Fibroblast of mammary gland (primary cell): ENCODE results near the gene DMBT1.

Source experiments
- DNase-seq: peaks from one replicate; pipeline ENCODE4 v3.0.0-alpha.2; 2010; ENCODE audit warnings: low read depth
- H3K4me3 ChIP-seq: 2 replicates; pipeline ENCODE4 v1.5.1; 2011; ENCODE audit warnings: low read depth, mild to moderate bottlenecking, low read length, moderate library complexity; ENCODE audit not compliant: control insufficient read depth
- TF ChIP-seq, protein P1 (sequence below): conservative IDR thresholded peaks from 2 replicates; pipeline ENCODE4 v1.5.1; 2011; ENCODE audit warnings: low read depth, low read length, inconsistent platforms; ENCODE audit not compliant: control insufficient read depth, insufficient read depth

DMBT1 gene

DNA sequence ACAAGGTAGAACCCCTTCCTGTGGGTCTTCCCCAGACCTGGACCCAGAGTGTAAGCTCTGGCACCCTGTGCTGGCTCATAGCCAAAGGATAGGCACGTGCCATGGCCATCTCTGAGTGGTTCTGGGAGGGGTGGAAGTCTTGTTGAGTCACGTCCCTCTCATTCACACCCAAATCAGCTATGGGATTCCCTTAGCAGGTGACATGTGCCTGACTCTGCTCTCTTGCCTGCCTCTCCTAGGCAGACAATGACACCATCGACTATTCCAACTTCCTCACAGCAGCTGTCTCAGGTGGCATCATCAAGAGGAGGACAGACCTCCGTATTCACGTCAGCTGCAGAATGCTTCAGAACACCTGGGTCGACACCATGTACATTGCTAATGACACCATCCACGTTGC is 79.2 kb downstream of the DMBT1 start:
- no peak overlapping the region for H3K4me3 ChIP-seq
- TF ChIP-seq, protein P1, sequence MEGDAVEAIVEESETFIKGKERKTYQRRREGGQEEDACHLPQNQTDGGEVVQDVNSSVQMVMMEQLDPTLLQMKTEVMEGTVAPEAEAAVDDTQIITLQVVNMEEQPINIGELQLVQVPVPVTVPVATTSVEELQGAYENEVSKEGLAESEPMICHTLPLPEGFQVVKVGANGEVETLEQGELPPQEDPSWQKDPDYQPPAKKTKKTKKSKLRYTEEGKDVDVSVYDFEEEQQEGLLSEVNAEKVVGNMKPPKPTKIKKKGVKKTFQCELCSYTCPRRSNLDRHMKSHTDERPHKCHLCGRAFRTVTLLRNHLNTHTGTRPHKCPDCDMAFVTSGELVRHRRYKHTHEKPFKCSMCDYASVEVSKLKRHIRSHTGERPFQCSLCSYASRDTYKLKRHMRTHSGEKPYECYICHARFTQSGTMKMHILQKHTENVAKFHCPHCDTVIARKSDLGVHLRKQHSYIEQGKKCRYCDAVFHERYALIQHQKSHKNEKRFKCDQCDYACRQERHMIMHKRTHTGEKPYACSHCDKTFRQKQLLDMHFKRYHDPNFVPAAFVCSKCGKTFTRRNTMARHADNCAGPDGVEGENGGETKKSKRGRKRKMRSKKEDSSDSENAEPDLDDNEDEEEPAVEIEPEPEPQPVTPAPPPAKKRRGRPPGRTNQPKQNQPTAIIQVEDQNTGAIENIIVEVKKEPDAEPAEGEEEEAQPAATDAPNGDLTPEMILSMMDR, result no peak
- DNase-seq, result no peak

DNA sequence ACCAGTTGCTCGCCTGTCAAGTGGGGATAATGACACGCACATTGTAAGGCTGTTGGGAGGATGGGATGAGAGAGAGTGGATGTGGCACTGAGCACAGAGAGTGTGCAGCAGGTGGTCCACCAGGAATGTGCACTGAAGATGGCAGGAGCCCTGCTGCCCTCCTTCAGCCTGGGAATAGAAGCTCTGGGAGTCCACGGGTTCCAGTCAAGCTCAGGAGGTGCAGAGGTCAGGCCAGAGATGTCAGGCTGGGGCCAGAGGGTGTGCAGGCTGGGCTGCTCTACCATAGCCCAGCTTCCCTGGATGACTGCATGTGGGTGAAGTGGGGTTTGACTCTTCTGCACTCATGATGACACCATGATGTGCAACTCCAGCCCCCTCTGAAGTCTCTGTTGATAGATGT is 80.4 kb downstream of the DMBT1 start:
- DNase-seq, result no peak
- TF ChIP-seq, protein P1, result no peak
- H3K4me3 ChIP-seq, result no peak overlapping the region

DNA sequence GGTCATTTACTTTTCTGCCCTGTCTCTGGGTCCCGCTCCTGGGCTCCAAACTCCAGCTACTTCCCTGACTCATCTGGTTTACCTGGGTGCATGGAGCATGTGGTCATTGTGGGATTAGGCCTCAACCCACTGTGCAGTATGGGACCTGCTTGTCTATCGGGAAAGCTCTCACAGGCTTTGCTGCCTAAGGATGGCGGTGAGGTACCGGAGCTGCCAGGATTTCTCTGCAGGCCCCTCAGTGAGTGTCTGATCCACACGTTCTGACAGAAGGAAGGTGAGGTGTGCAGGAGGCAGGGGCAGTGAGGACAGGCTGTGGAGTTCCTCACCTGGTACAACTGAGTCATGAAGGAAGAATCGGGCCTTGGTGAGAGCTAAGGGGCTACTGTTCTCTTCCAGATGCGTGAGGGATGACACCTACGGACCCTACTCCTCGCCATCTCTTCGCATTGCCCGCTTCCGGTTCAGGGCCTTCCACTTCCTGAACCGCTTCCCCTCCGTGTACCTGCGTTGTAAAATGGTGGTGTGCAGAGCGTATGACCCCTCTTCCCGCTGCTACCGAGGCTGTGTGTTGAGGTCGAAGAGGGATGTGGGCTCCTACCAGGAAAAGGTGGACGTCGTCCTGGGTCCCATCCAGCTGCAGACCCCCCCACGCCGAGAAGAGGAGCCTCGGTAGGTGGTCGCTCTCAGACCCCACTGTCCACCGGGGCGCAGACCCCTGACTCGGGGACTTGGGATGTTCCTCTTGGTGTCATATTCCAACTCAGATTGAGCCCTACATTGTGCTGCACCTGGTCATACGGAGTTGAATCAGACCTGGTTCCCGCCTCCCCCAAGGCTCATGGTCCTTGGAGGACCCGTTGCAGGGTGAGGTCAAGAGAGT is 82.4 kb downstream of the DMBT1 start:
- H3K4me3 ChIP-seq, result no peak overlapping the region
- no peak for DNase-seq
- TF ChIP-seq, protein P1, result no peak

DNA sequence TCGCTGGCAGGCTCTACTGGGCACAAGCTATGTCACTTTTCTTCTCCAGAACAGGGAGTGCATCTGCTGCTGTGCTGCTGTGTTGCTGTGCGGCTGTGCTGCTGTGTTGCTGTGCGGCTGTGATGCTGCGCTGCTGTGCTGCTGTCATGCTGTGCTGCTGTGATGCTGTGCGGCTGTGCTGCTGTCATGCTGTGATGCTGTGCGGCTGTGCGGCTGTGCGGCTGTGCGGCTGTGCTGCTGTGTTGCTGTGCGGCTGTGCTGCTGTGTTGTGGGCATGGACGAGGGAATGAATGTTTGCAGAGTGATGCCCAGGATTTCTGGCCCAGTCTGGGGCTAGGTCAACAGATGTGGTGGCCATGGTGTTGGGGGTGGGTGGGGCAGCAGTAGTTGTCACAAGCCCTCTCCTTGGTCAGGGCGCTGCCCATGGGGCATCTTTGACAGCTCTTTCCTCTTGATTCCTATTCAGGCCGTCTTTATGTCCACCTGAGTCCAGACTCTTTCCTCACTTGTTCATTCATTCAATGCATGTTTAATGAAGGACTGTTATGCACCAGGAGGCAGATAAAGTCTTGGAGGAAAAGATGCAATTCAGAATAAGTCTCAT is 83.5 kb downstream of the DMBT1 start:
- no peak overlapping the region for H3K4me3 ChIP-seq
- TF ChIP-seq, protein P1, result no peak
- no peak for DNase-seq

DNA sequence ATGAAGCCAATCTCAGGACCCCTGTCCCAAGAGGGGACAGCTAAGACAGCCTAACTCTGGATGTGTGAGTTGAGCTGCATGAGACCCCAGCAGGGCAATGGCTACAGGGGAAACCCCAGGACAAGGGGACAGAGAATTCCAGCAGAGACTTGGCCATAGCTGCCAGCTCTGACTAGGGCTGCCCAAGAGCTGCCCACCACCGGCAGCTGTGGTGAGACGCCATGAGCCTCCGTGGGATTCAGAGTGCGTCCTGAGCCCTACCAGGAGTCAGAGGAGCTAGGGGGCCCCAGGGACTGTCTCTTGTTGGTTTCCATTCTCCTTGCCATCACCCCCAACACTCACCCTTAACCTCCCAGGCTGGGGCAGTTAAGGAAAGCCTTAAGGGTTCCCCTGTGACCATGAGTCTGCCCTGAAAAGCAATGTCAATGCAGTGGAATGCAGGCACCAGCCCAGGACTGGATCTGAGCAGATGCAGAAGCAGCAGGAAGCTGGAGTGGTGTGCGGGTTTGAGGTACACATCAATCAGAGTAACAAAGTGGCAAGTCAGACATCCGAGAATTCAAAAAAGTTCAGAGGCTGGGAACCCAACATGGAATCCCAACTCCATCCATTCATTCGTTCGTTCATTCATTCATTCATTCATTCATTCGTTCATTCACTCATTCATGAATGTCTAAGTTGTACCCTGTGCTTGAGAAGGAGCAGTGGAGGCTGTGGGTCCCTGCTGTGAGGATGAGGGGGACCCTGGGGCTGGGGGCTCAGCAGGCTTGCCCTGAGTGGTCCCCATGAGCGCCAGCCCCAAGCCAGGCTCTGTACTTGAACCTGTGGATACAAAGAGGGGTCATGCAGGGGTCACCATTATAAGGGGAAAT is 86.2 kb downstream of the DMBT1 start:
- TF ChIP-seq, protein P1, result no peak
- no peak for DNase-seq
- H3K4me3 ChIP-seq, result no peak overlapping the region

DNA sequence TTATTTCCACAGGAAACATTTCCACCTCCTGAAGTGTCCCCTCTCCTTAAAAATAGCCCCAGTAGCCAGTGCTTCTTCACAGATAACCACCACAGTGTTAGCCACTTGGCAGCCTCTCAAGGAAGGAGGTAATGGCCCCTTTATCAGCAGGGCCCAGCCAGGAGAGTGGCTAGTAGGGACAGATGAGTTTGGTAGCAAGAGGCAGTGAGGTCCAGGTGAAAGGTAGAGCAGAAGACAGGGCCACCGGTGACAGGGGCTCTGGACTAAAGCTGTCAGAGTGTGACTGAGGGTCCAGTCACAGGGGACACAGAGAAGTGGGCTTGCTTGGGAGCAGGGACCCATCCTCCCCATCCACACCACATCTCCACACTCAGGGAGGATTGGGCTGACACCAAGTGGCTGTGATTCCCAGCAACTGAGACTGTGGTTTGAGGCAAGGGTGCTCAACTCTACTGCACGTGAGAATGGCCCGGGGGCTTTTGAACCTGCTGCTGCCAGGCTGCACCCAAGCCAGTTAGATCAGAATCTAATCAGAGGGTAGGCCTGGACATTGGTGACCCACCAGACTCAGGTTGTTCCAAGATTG is 86.9 kb downstream of the DMBT1 start:
- H3K4me3 ChIP-seq, result no peak overlapping the region
- TF ChIP-seq, protein P1, result no peak
- DNase-seq, result no peak
